Keratinocyte (primary cell): ENCODE results near the gene MTCL1. TPM values are rescaled to one million over a fixed set of nuclear protein-coding genes. Genes with fewer than 3 reads are reported as not detected.

Source experiments
- DNase-seq: peaks from one replicate; pipeline ENCODE4 v3.0.0-alpha.2; 2011; ENCODE audit warnings: low read depth, missing footprints, low spot score
- FAIRE-seq: peaks from 2 replicates; lab custom pipeline; 2011; peaks lifted over from hg19 to GRCh38; lab: Jason Lieb, UNC
- H2AFZ ChIP-seq: 2 replicates; pipeline ENCODE4 v1.6.0; 2012; ENCODE audit warnings: low read length, control low read depth, inconsistent platforms; ENCODE audit not compliant: control insufficient read depth
- H3K27ac ChIP-seq: 2 replicates; pipeline ENCODE4 v1.5.1; 2011; ENCODE audit warnings: low read length; ENCODE audit not compliant: control insufficient read depth, insufficient read depth
- H3K27me3 ChIP-seq: 3 replicates; pipeline ENCODE4 v1.6.0; 2011; ENCODE audit warnings: low read length; ENCODE audit not compliant: control insufficient read depth, insufficient read depth; ENCODE audit errors: extremely low read depth
- H3K36me3 ChIP-seq, 2 experiments: 2 replicates in 1 of 2; 3 replicates in 1 of 2; pipeline ENCODE4 v1.5.1; 2011; ENCODE audit warnings: low read length in 2 of 2, mild to moderate bottlenecking in 1 of 2; ENCODE audit not compliant: control insufficient read depth in 2 of 2, insufficient read depth in 2 of 2; ENCODE audit errors: extremely low read depth in 1 of 2
- H3K4me1 ChIP-seq: 3 replicates; pipeline ENCODE4 v1.5.1; 2011; ENCODE audit warnings: low read length; ENCODE audit not compliant: control insufficient read depth, insufficient read depth; ENCODE audit errors: extremely low read depth
- H3K4me2 ChIP-seq: 3 replicates; pipeline ENCODE4 v1.6.0; 2011; ENCODE audit warnings: low read depth, low read length; ENCODE audit not compliant: control insufficient read depth, insufficient read depth; ENCODE audit errors: extremely low read depth
- H3K4me3 ChIP-seq, 3 experiments: fragments of 200-600 bp in 1 of 3; sonication (generic) in 1 of 3; 2 replicates in 2 of 3; 3 replicates in 1 of 3; pipeline ENCODE4 v1.5.1; 2011 to 2016; ENCODE audit warnings: low read length in 3 of 3, mild to moderate bottlenecking in 3 of 3, control low read depth in 2 of 3, inconsistent platforms in 1 of 3, low read depth in 1 of 3, mixed read lengths in 1 of 3, mixed run types in 1 of 3, moderate library complexity in 1 of 3; ENCODE audit not compliant: control insufficient read depth in 2 of 3, insufficient read depth in 2 of 3; ENCODE audit errors: extremely low read depth in 1 of 3
- H3K79me2 ChIP-seq: 2 replicates; pipeline ENCODE4 v1.6.0; 2012; ENCODE audit warnings: low read length; ENCODE audit not compliant: control insufficient read depth, insufficient read depth
- H3K9ac ChIP-seq: 3 replicates; pipeline ENCODE4 v1.6.0; 2011; ENCODE audit warnings: low read length; ENCODE audit not compliant: control insufficient read depth, insufficient read depth; ENCODE audit errors: extremely low read depth
- H3K9me1 ChIP-seq: 3 replicates; pipeline ENCODE4 v1.6.0; 2011; ENCODE audit warnings: low read length; ENCODE audit not compliant: control insufficient read depth, insufficient read depth; ENCODE audit errors: extremely low read depth
- H3K9me3 ChIP-seq: 2 replicates; pipeline ENCODE4 v1.5.1; 2012; ENCODE audit warnings: low read depth, low read length; ENCODE audit not compliant: control insufficient read depth
- H4K20me1 ChIP-seq: 3 replicates; pipeline ENCODE4 v1.6.0; 2011; ENCODE audit warnings: low read length; ENCODE audit not compliant: control insufficient read depth, insufficient read depth; ENCODE audit errors: extremely low read depth
- CTCF ChIP-seq, 3 experiments: IDR thresholded peaks in 1 of 3; conservative IDR thresholded peaks in 1 of 3; optimal IDR thresholded peaks in 1 of 3; 2 replicates in 2 of 3; 3 replicates in 1 of 3; pipeline versions ENCODE3 to v1.5.1; 2011; ENCODE audit warnings: low read length in 3 of 3, mild to moderate bottlenecking in 3 of 3, moderate library complexity in 2 of 3, control low read depth in 1 of 3, inconsistent platforms in 1 of 3; ENCODE audit not compliant: insufficient read depth in 2 of 3; ENCODE audit errors: extremely low read depth in 1 of 3
- EZH2 ChIP-seq: IDR thresholded peaks from one replicate; pipeline ENCODE4 v1.6.1; 2012; ENCODE audit warnings: inconsistent platforms, mild to moderate bottlenecking, low read length, moderate library complexity
- dilution Hi-C: fragments of 300-500 bp; cut with MboI; formaldehyde crosslinking; loops from one replicate; pipeline ENCODE4 v1.7.0; 2020; ENCODE audit warnings: low sequenced_read_pairs; ENCODE audit not compliant: extremely low pct_ligation_motif_present
- polyA plus RNA-seq, 5 experiments: library from polyadenylated mRNA; depleted of rRNA in 3 of 5; stranded (reverse) in 3 of 5; stranded (forward) in 1 of 5; unstranded in 1 of 5; fragments of >200 nt; gene quantifications; 1 replicate in 1 of 5; 2 replicates in 3 of 5; 3 replicates in 1 of 5; pipeline versions ENCODE4 v1.2.1 to v1.2.3, GENCODE V29; 2011 to 2012; ENCODE audit warnings: missing spikeins in 2 of 5, low read depth in 1 of 5, low replicate concordance in 1 of 5

Gene MTCL1
- polyA plus RNA-seq, 1 donor (not counting 4 experiments of a cell fraction or from before 2014, with no cell fraction given) = 15.4 TPM

GRCh38 chr18:8794934-8795280, 89.6 kb downstream of the MTCL1 start:
- H3K27ac ChIP-seq = no peak overlapping the region
- H3K9ac ChIP-seq = no peak overlapping the region
- FAIRE-seq (no peak), DNase-seq (no peak)
- peaks cover 41% of the 10 kb centered on the region for H3K4me1 ChIP-seq
- no peak overlapping the region for H2AFZ ChIP-seq
- H3K27me3 ChIP-seq = no peaks in the 10 kb centered on the region
- no peaks in the 10 kb centered on the region for H3K79me2 ChIP-seq
- H3K9me1 ChIP-seq = peaks cover 3% of the 10 kb centered on the region
- no peaks in the 10 kb centered on the region for H4K20me1 ChIP-seq
- peaks cover 6 to 29% of the 10 kb centered on the region in 2 experiments for H3K36me3 ChIP-seq
- H3K9me3 ChIP-seq = no peaks in the 10 kb centered on the region
- dilution Hi-C loops = no loop called here
- H3K4me2 ChIP-seq = no peak overlapping the region
- no peak for TF ChIP-seq CTCF (optimal IDR thresholded peaks at IDR 0.05 in 1 of 3, IDR thresholded peaks at IDR 0.05 in 1 of 3, conservative IDR thresholded peaks at IDR 0.05 in 1 of 3; ENCODE audit: extremely low read depth in 1 of 3, insufficient read depth in 2 of 3, low read length in 3 of 3)
- no peak for TF ChIP-seq EZH2
- H3K4me3 ChIP-seq = no peak overlapping the region

- no peaks in the 10 kb centered on the region for H4K20me1 ChIP-seq
- H3K27ac ChIP-seq = no peak overlapping the region
- H3K36me3 ChIP-seq = peaks cover 6 to 28% of the 10 kb centered on the region in 2 experiments
- DNase-seq (no peak), FAIRE-seq (no peak)
- peaks cover 3% of the 10 kb centered on the region for H3K9me1 ChIP-seq
- no peak overlapping the region for H3K4me3 ChIP-seq
- H3K27me3 ChIP-seq = no peaks in the 10 kb centered on the region
- H3K4me2 ChIP-seq = no peak overlapping the region
- dilution Hi-C loops = no loop called here
- no peak overlapping the region for H3K9ac ChIP-seq
- H2AFZ ChIP-seq = no peak overlapping the region
- no peaks in the 10 kb centered on the region for H3K79me2 ChIP-seq
- H3K9me3 ChIP-seq = no peaks in the 10 kb centered on the region
- TF ChIP-seq EZH2 (no peak), CTCF (optimal IDR thresholded peaks at IDR 0.05 in 1 of 3, IDR thresholded peaks at IDR 0.05 in 1 of 3, conservative IDR thresholded peaks at IDR 0.05 in 1 of 3; ENCODE audit: extremely low read depth in 1 of 3, insufficient read depth in 2 of 3, low read length in 3 of 3) (no peak)
- peaks cover 46% of the 10 kb centered on the region for H3K4me1 ChIP-seq
These were observed 90.4 kb downstream of the MTCL1 start for GRCh38 chr18:8795586-8796325.
